Ovary (tissue), 3 donors: ENCODE data around the gene FOLR2.

Source experiments
- POLR2A ChIP-seq: fragments of 450-650 bp; IDR thresholded peaks from one replicate; pipeline ENCODE4 v1.6.1; 2017; ENCODE audit warnings: antibody characterized with exemption, mild to moderate bottlenecking, moderate library complexity
- TF ChIP-seq, protein P1 (sequence below), 3 donors: fragments of 450-650 bp in 2 of 3; fragments of 200-600 bp in 1 of 3; IDR thresholded peaks; one replicate each; pipeline versions ENCODE4 v1.5.1 to v1.8.0; 2016 to 2022; ENCODE audit warnings: antibody characterized with exemption in 3 of 3, mild to moderate bottlenecking in 1 of 3
- donor health status: DM: no; HTN: no; CAD: no.

DNA sequence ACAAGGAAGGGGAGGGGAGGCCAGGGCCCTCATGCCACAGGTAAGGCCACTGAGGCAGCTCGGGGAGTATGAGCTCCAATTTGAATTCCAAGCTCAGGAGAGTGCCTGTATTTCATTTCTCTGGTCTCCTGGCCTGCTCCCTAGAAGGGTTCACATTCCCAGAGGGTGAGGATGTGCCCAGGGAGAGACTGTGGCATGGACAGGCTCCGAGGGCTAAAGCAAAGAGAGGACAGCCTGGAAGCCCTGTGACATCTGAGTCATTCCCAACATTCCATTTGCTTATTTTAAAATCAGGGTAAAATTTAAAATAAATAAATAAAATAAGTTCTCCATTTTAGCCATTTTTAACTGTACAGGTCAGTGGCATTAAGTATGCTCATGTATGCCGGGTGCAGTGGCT lies 43.3 kb upstream of the FOLR2 start:
- no peak for TF ChIP-seq POLR2A
- TF ChIP-seq, protein P1, sequence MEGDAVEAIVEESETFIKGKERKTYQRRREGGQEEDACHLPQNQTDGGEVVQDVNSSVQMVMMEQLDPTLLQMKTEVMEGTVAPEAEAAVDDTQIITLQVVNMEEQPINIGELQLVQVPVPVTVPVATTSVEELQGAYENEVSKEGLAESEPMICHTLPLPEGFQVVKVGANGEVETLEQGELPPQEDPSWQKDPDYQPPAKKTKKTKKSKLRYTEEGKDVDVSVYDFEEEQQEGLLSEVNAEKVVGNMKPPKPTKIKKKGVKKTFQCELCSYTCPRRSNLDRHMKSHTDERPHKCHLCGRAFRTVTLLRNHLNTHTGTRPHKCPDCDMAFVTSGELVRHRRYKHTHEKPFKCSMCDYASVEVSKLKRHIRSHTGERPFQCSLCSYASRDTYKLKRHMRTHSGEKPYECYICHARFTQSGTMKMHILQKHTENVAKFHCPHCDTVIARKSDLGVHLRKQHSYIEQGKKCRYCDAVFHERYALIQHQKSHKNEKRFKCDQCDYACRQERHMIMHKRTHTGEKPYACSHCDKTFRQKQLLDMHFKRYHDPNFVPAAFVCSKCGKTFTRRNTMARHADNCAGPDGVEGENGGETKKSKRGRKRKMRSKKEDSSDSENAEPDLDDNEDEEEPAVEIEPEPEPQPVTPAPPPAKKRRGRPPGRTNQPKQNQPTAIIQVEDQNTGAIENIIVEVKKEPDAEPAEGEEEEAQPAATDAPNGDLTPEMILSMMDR (IDR thresholded peaks at IDR 0.05), result no peak
